A549 treated with ZK216348 at 1 μM for 4 hours (cell line): ENCODE data around the gene NLRP1. TPM values are rescaled to one million over a fixed set of nuclear protein-coding genes. Genes with fewer than 3 reads are reported as not detected.

Experiments
- total RNA-seq: library from RNA; stranded (reverse); fragments of 200-300 nt; extraction: Qiagen RNA extraction; gene quantifications from 5 replicates; pipeline ENCODE4 v1.2.3, GENCODE V29; 2022; ENCODE audit warnings: low read depth

Gene NLRP1
- 2.1 to 4.4 TPM (median 3.0 TPM) in 5 replicates for total RNA-seq

GRCh38 chr17:5584383-5585286 lies at the start of gene NLRP1:
Gene NLRP1 (minus strand): TSS chr17:5584509. CDS start chr17:5583957, 552 bp downstream.

GRCh38 chr17:5486206-5487124 lies 97.8 kb downstream of the NLRP1 start, which contains the start of gene MIS12:
Gene MIS12 (plus strand): TSS chr17:5486566. CDS start chr17:5488863, 2,297 bp downstream.

GRCh38 chr17:5485270-5486205 lies 98.8 kb downstream of the NLRP1 start, which contains the start of gene DERL2:
Gene DERL2 (minus strand): TSS chr17:5486178. CDS start chr17:5486161, 17 bp downstream.

Other genes starting within 250 kb of the NLRP1 start
- 84.0 to 108 TPM (median 97.7 TPM) in 5 replicates for gene NUP88, start 164.8 kb downstream of the NLRP1 start, total RNA-seq
- gene RPAIN, start 164.3 kb downstream of the NLRP1 start, total RNA-seq, result 31.2 to 43.8 TPM (median 34.1 TPM) in 5 replicates
- 505 to 658 TPM (median 563 TPM) in 5 replicates for gene C1QBP, start 145.4 kb downstream of the NLRP1 start, total RNA-seq
- 22.5 to 32.7 TPM (median 26.9 TPM) in 5 replicates for gene DHX33, start 115.5 kb downstream of the NLRP1 start, total RNA-seq
- 94.3 to 119 TPM (median 110 TPM) in 5 replicates for gene DERL2, start 98.3 kb downstream of the NLRP1 start, total RNA-seq
- 14.9 to 18.2 TPM (median 17.7 TPM) in 5 replicates for gene MIS12, start 97.9 kb downstream of the NLRP1 start, total RNA-seq